GM19023 (cell line): ENCODE measurements around the gene PRL.

Experiments
- ATAC-seq: cut with Tn5 transposase; IDR thresholded peaks from one replicate; pipeline ENCODE4 v1.9.1; 2021; ENCODE audit warnings: mild to moderate bottlenecking, moderate library complexity; ENCODE audit not compliant: unreplicated experiment

PRL gene

DNA sequence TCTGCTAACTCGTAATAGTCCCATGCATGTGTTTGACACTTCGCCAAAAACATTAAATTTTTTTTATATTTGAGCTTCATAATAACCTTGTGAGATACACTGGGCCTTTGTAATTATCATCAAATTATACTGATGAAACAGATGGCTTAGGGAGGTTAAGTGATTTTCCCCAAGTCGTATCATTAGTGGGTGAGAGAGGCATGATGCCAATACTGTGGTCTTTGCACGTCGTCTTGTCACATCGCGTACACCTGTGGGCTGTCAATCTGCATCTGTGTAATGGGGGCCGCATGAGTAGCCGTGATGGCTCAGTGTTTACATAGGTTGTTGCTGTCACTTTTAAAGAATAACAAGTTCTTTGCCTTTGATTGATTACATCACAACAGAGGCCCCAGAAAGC lies 1.7 kb downstream of the PRL start:
- no peak for ATAC-seq

DNA sequence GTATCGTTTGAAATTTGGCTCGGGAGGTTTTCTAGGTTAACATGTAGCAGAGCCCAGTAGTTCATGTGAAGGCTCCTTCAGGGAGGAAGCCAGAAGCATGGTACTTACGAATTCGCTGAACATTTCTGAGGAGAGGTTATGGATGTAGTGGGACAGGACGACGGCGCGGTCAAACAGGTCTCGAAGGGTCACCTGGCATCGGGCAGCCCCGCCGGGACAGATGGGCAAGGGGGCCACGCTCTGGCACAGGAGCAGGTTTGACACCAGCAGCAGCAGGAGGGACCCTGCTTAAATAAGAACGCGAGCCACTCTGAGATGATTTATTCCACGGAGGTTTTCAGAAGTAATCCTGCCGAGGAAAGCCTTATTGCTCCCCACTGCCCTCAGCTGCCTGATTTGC lies 2.5 kb downstream of the PRL start:
- ATAC-seq: no peak

DNA sequence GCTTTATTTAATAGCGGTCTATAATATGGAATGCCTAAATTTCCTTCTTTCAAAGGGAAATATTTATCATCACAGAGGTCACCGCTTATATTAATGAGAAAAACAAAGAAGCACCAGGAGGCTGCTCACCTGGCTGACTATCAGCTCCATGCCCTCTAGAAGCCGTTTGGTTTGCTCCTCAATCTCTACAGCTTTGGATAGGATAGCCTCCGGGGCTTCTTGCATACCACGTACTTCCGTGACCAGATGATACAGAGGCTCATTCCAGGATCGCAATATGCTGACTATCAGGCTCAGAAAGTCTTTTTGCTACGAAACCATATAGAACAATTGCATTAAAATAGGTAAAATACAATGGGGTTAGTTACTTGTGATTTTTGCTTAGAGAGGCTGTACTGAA lies 6.8 kb downstream of the PRL start:
- no peak for ATAC-seq

DNA sequence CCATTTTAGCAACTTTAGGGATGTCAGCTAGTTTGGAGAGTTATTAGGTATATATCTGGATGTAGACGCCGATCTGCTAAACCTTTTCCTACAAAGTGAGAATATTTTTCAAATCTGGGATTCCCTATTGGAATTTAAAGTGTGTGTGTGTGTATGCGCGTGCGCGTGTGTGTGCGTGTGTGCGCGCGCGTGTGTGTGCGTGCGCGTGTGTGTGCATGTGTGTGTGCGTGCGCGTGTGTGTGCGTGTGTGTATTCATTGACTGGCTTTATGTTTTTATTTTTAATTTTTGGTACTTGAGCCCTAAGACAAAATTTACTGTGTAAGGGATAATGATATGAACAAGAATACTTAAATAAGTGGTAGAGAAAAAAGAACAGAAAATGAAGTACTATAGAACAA lies 8.1 kb downstream of the PRL start:
- ATAC-seq: no peak

DNA sequence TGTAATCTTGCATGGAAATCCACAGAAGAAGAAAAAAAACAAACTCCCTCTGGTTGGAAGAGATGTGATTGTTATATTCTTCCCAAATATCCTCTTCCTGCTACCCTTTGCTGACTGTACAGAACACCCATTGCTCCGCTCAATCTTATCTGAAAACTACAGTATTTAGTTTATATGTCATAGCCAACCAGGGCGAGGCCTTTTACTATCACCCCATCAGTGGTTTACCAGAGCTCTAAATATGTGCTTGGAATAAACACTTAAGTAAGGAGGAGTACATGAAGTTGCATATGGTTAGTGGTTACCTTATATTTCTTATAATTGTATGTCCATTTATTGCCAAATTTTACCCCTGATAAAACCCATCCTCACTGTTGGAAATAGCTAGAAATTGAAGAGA lies 12.2 kb downstream of the PRL start:
- no peak for ATAC-seq

DNA sequence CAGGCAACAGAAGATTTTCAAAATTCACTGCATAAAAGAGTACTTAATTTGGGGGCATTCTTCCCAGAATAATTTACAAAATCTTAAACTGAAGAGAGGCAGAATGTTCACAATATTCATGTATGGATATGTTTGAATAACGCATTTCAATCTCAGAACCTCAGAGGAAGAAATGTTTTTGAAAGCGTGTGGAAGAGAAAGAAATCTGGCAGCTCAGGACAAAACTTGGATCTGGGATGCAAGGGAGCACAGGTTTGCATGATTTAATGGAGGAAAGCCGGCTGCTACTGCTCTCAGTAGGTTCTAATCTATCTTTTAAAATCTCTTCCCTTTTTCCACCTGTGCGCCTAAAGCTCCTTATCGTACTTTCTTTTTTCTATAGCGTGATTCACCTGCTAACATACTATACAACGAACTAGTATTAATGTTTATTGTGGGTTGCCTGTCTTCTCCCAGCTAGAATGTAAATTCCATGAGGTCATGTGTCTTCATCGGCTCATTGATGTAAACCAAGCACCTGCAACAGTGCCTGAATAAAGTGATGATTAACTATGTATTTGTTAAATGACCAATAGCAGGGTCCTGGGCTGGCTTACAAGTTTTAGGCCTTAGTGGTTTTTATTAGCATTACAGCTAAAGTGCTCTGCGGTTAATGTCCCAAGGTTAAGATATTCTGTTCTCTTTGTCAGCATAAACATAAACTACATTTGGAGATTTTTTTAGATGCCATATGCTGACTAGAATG lies 15.3 kb downstream of the PRL start:
- ATAC-seq: no peak

DNA sequence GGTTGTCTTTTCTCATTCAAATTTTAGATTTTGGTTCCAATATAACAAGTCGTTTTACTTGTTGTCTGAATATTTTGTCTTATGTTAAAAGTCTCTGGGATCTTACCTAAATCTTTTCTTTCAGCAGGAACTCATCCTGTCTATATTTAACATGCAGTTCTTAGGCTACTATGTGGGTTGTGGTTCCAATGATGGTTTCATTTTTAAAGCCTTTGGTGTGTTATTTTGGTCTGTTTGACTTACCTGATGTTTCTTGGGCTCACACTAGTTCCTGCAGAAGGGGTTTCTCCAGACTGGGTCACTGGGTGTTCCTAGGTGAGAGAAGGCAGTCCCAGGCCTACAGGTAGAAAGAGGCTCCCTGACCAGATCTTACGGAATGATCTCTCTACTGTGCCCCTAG lies 17.4 kb downstream of the PRL start:
- ATAC-seq: no peak

DNA sequence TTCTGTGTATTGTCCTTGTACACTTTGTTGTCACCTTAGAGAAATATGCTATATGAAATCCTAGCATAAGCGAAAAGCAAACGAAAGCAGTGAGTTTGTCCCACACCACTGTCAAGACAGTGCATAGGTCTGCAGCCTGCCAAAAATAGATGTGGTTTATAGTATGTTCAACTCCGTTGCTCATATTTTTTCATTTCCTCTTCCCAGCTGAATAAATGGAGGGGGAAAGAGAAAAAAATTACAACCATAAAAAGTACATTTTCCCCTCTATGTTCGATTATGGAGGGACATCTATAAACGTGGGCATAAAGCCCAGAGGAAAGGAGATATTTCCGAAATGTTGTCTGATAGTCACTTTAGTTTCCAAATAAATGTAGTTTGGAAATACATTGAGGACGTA lies 25.8 kb downstream of the PRL start:
- ATAC-seq: peak; percentile 66

DNA sequence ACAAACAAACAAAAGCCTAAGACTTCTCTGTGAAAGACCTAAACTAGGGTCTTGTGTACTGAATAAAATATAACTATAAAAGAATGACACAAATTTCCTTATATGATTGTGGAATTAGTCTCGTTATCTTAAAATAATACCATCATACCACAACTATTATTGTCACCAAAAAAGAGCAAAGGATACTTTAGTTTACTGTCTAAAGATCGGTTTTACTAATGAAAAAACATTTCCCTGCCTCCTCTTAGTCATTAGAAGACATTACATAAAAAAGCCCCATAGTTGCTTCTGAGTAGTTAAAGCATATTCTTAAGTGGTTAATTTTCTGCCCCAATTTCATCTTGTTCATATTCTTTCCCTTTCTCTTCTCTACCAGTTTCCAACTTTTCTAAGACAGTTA lies 33.1 kb downstream of the PRL start:
- no peak for ATAC-seq

DNA sequence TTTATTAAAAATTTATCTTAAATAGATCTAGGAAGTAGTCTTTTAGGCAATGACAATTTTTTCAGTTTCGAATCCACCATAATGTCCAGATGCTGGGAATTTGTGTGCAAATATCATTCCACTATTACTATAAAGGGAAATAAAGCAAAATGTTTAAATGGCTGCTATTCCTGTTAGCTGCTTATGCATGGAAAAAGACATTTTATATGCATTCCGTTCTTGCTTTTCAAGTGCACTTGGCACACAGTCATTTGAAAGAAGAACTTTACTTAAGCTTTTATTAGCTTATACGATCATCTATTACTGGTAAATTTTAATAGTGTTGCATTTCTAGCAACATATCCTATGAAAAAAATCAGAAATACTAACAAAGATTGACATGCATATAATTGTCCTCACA lies 42.0 kb downstream of the PRL start:
- ATAC-seq: no peak

DNA sequence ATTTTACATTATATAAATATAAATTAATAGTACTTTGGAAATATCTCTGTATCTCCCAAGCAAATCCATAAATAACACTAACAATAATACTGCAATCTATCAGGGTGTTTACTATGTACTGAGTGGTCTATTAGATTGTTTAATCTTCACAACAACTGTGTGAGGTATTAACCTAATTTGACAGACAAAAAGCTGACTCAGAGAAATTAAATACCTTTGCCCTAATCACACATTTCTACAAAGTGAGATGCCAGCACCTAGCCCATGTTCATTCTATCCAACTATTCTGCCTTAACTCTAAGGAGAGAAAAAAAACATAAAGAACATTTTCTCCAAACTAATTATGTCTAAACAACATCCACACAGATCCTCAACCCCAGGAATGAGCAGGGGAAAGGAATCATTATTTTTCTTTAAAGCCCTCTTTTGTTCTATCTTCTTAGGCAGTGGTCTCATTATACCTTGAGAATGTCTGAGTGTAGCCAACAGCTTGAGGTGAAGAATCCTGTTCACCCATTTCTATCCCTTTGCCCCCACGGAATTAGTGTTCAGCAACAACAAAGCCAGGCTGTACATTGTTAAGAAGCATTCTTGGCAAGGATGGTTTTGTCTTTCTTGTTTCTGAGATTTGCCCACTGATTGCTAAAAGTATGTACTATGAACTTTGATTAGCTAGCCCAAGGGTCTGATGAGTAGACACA lies 42.7 kb downstream of the PRL start:
- no peak for ATAC-seq

DNA sequence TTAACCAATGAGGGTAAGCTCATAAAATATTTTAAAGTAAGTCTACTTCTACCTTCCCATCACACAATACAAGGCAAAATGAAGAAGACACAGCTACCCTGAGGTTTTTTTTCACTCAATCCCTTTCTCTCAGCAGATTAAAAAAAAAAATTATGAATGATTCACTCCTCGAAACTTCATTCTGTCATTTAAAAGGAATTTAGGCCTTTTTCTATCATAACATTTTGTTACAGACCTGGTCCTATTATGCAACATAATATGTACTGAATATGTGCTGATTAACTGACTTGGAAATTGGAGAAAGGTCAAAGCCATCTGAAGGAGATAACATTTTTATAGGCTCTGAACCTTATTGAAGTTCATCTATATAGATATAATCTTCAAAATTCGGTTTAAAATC lies 45.5 kb downstream of the PRL start:
- ATAC-seq: no peak

DNA sequence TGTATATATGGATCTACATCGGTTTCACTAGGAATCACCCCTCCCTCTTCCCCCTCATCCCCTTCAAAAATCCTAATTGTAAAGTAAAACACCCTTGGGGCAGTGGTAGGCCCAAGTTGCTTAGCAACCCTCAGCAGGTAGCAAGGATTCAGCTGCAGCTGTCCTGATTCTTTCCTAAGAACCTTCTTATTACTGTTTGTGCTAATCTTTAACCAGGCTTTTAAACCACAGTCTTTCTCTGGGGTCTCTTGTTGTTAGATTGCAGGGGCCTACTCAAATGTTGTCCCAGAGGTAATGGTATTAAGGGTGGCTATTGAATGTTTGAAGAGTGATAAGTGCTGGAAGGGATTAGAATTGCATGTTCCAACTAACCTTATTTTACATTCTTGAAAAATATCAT lies 46.4 kb downstream of the PRL start:
- no peak for ATAC-seq

DNA sequence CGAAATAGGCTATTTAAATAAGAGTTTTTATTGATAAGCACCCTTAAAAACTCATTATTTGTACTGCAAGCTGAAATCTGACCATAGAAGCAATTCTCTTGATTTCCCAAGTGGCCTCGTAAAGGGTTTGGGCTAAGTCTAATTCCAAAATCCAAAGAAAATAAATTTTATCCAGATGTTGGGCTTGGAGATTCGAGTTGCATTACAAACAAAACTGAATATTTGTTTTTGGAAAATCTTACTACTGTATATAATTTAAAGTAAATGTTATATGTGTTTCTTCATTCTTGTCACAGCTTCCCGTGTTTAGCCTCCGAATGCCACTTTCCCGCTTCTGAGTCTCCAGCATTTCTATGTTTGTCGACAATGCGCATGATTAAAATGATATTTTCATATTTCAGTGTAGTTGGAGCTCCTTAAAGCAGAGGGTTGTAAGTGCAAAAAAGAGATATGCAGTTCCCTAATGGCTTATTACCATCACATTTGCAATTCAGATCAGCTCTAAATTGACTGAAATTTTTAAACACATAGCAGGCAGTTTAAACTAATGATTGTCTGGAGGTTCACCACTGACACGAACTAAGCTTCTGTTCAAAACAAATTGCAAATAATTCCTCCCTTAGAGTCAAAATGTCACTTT lies 47.0 kb downstream of the PRL start:
- ATAC-seq: no peak

DNA sequence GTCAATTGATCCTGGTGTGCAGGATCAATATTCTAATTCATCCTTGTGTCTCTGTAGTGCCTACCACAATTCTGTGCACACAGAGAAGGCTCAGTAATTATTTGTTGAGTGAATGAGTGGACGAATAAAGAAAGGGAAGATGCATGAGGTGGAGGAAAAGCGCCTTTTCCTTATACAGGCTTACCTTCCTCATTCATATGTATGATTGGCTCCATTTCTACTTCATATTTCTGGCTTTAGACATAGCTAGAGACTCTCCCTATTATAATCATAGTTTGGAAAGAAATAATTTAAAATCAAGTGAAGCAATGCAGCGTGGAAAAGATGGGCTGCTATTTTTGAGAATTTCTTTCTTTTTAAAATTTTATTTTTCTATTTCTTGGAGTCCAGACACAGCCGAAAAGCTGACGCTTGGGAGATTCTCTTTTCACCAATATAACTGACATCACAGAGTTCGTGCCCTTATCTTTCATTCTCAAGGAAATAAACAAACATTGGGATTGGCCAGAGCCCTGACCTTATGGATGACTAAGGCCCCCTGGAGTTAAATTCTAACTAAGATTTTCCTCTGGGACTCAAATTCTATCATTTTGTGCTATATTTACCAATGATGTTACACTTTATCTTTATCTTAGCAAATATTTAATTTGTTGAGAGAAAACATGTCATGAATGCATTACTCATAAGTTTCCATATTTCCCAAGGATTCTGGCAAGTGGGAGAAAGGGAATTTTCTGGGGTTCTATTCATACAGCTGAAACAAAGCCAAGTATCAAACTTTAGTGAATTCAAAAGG lies 48.1 kb downstream of the PRL start:
- ATAC-seq: no peak

DNA sequence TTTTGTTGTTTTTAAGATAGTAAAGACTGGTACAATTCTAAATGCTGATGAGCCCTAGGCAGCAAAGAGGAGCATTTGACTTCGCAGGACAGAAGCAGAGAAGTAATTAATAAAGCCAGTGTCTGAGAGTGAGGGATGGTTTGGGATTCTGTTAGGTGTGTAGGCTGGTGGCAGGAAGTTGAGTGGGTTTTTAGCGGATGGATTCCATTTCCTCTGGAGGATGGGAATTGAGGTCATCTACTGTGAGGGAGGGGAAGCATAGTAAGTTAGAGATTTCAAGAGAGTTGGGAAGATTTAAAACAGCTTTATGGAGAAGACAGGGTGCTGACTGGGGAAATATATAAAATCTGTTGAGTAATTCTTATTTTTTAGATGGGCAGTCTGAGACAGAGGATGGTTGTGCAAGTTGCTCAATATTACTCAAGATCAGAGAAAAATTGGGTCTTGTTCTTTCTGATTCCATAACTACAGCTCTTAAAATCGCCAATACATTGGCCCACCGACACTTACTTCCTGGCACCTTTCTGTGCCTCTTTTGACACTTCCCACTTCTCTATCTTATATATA lies 48.8 kb downstream of the PRL start:
- ATAC-seq: no peak

DNA sequence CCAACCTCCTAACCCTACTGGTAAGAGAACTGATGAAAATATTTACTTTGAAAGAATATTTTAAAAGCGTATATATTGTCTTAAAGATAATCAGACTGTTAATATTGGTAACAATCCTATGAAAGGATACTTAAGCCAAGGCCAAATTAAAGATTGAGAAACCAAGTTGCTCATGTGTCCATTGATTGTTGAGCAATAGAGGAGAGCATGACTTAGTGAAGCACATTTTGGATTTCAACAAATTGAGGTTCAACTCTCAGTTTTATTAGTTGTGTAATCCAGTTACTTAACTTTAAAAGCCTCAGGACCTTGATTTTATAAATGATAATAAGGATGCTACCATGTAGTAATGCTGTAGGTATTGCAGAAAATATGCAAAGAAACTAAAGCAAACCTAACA lies 56.8 kb downstream of the PRL start:
- no peak for ATAC-seq

DNA sequence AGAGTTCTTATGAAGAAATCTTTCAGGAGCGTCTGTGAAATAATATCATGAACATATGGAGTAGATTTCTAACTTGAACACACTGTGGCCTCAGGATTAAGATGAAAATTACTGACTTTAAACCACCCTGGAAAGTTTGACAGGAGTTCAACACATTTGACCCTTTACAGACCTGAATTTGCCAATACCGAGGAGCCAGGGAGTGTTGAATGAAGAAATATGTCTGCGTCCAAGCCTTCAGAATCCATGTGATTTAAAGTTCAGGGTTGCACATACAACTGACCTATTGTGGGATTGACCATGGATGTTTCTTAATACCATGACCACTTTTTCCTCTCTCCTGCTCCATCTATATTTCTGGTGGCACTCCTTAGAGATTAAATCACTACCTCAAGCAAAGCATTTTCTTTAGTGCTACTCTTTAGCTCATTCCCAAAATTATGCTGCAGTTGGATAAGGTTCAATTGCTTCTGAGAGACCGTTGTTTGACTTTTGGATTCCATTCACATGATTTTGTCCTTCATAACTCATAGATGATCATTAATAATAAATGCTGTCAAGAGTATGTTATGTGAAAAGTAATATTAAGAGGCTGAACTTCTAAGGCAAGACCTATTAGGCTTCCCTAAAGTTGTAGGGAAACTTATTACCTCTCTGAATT lies 57.4 kb downstream of the PRL start:
- ATAC-seq: no peak

DNA sequence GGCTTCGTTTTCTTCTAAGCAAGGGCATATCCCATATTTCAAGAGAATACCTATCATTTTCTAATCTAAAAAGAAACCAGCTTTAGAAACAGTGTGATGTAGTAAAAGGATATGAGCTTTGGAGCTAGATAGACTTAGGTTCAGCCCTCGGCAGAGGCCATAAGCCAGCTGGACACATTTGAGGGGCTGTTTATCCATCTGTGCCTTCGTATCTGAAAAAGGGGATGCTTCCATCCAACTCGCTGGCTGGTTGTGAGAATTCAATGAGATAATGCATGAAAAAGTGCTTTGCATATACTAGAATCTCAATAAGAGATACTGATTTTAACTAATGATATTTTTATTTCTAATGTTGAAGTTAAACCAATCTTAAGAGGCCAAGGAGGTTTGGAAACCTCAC lies 58.0 kb downstream of the PRL start:
- no peak for ATAC-seq

DNA sequence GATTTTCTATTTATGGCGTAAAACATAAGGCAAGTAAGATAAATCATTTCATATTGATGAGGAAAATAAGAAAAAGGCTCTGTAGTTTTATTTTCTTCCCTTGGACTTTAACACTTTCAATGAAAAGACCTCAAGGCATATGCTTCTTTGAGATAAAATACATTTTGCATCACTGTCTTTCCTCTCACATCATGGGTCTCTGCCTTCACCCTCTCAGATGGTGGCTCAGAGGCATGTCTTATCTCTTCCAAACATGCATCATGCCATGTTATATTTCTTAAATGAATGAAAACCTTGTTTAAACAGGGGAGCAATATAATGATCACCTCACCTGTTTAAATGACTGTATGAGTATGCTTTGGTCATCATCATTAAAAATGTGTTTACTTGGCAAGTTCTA lies 59.3 kb downstream of the PRL start:
- ATAC-seq: no peak
